ENCODE results near the gene SATB2. TPM values are rescaled to one million over a fixed set of nuclear protein-coding genes. Genes with fewer than 3 reads are reported as not detected.

The SATB2 gene
- polyA plus RNA-seq, 3 donors from 2014 or later, result 0.07 TPM; not detected in 2

- Mint-ChIP-seq H3K9me3 (peaks cover 6 to 25% (median 16%) of the 10 kb centered on the region in 6 donors), H3K4me3 (no peak overlapping the region), H3K27ac (no peak overlapping the region), H3K36me3 (peaks cover 0 to 7% (median 5%) of the 10 kb centered on the region in 3 donors), H3K4me1 (no peaks in the 10 kb centered on the region), H3K27me3 (ENCODE audit: low read depth in 3 of 3) (peaks cover 0 to 3% (median 0%) of the 10 kb centered on the region in 3 donors)
- DNase-seq, result no peak
Measured at GRCh38 chr2:199257261-199258224, 200.2 kb downstream of the SATB2 start.

- Mint-ChIP-seq H3K9me3 (peaks cover 0 to 10% (median 4%) of the 10 kb centered on the region in 6 donors), H3K36me3 (no peaks in the 10 kb centered on the region), H3K4me1 (no peaks in the 10 kb centered on the region), H3K4me3 (no peak overlapping the region), H3K27ac (no peak overlapping the region), H3K27me3 (ENCODE audit: low read depth in 3 of 3) (peaks cover 0 to 5% (median 0%) of the 10 kb centered on the region in 3 donors)
- DNase-seq, result no peak
Measured at GRCh38 chr2:199230091-199230490, 227.6 kb downstream of the SATB2 start.

- peak in 1 of 3 donors; percentile 8 for DNase-seq
- peaks cover 0 to 5% (median 0%) of the 10 kb centered on the region in 3 donors for H3K27me3 Mint-ChIP-seq (ENCODE audit: low read depth in 3 of 3)
- no peak overlapping the region for H3K4me3 Mint-ChIP-seq
- no peak overlapping the region for H3K27ac Mint-ChIP-seq
- H3K9me3 Mint-ChIP-seq, result peaks cover 0 to 10% (median 4%) of the 10 kb centered on the region in 6 donors
- H3K4me1 Mint-ChIP-seq, result no peaks in the 10 kb centered on the region
- no peaks in the 10 kb centered on the region for H3K36me3 Mint-ChIP-seq
Measured at GRCh38 chr2:199228887-199229819, 228.6 kb downstream of the SATB2 start.

GRCh38 chr2:199223791-199224190, 233.9 kb downstream of the SATB2 start:
- H3K9me3 Mint-ChIP-seq, result peaks cover 0 to 7% (median 1%) of the 10 kb centered on the region in 6 donors

GRCh38 chr2:199220920-199221319, 236.8 kb downstream of the SATB2 start:
- Mint-ChIP-seq H3K27ac (no peak overlapping the region), H3K4me3 (no peak overlapping the region), H3K9me3 (peaks cover 0 to 10% (median 5%) of the 10 kb centered on the region in 6 donors), H3K27me3 (ENCODE audit: low read depth in 3 of 3) (peaks cover 0 to 4% (median 0%) of the 10 kb centered on the region in 3 donors), H3K4me1 (no peaks in the 10 kb centered on the region), H3K36me3 (no peaks in the 10 kb centered on the region)
- DNase-seq, result no peak

More at GRCh38 chr2:199223791-199224190, 233.9 kb downstream of the SATB2 start:
- H3K27ac Mint-ChIP-seq, result no peak overlapping the region
- H3K4me3 Mint-ChIP-seq, result no peak overlapping the region
- DNase-seq, result no peak
- H3K4me1 Mint-ChIP-seq, result no peaks in the 10 kb centered on the region
- peaks cover 0 to 1% (median 0%) of the 10 kb centered on the region in 3 donors for H3K27me3 Mint-ChIP-seq (ENCODE audit: low read depth in 3 of 3)
- no peaks in the 10 kb centered on the region for H3K36me3 Mint-ChIP-seq

DNA sequence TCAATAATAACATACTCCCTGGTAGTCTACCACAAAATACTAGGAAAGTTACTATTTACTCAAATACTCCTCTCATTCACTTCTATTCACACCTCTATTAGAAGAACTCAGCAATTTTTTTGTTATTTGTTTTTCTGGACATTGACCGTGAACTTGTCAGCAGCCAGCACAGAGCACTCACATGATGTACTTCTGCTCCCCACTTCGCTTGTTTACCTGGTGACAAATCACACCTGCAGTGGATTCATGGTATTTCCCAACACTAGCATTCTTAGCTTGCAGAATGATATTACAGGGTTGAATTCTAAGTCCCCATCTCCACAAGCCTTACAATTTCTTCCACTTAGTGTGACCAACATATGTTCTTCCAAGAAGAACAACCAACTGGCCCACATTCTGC, 238.2 kb downstream of the SATB2 start:
- no peak overlapping the region for H3K27ac Mint-ChIP-seq

More for the DNA sequence above, 238.2 kb downstream of the SATB2 start:
- Mint-ChIP-seq H3K9me3 (peaks cover 0 to 17% (median 5%) of the 10 kb centered on the region in 6 donors), H3K27me3 (ENCODE audit: low read depth in 3 of 3) (peaks cover 0 to 4% (median 0%) of the 10 kb centered on the region in 3 donors), H3K36me3 (no peaks in the 10 kb centered on the region), H3K4me3 (no peak overlapping the region), H3K4me1 (no peaks in the 10 kb centered on the region)
- DNase-seq, result no peak
